HL-60 (cell line): Measurements from ENCODE around the gene TTI1.

Experiments used
- DNase-seq, 2 experiments: peaks; one replicate each; pipeline ENCODE4 v3.0.0-alpha.2; 2010 to 2020; ENCODE audit warnings: low read depth in 1 of 2, low spot score in 1 of 2
- H3K27ac ChIP-seq: fragments of 250-450 bp; sonication (Bioruptor Pico); replicated peaks from 2 replicates; pipeline ENCODE4 v1.5.1; 2020; ENCODE audit warnings: mild to moderate bottlenecking, moderate library complexity
- H3K27me3 ChIP-seq: fragments of 250-450 bp; sonication (Bioruptor Pico); 2 replicates; pipeline ENCODE4 v1.5.1; 2021; ENCODE audit warnings: mild to moderate bottlenecking, moderate library complexity; ENCODE audit not compliant: insufficient read depth, poor library complexity, severe bottlenecking
- H3K4me3 ChIP-seq: replicated peaks from 2 replicates; pipeline ENCODE4 v1.5.1; 2011; ENCODE audit warnings: mild to moderate bottlenecking, control low read depth, low read length; ENCODE audit not compliant: insufficient read depth
- CTCF ChIP-seq: IDR thresholded peaks from one replicate; pipeline ENCODE4 v1.5.1; 2011; ENCODE audit warnings: low read length, control low read depth, inconsistent platforms; ENCODE audit not compliant: insufficient read depth
- GABPA ChIP-seq: IDR thresholded peaks from 2 replicates; pipeline ENCODE4 v1.6.1; 2012; ENCODE audit warnings: low read depth
- POLR2AphosphoS5 ChIP-seq: IDR thresholded peaks from 2 replicates; pipeline ENCODE4 v1.6.1; 2012; ENCODE audit warnings: low read depth
- REST ChIP-seq: IDR thresholded peaks from 2 replicates; pipeline ENCODE4 v1.6.1; 2012; ENCODE audit warnings: low read depth; ENCODE audit not compliant: insufficient replicate concordance
- SPI1 ChIP-seq: IDR thresholded peaks from 2 replicates; pipeline ENCODE4 v1.6.1; 2012; ENCODE audit warnings: low read depth, mild to moderate bottlenecking, borderline replicate concordance

Gene TTI1

GRCh38 chr20:38007526-38007925 is 25.7 kb downstream of the TTI1 start:
- no peak for DNase-seq
- no peak overlapping the region for H3K27ac ChIP-seq
- no peaks in the 10 kb centered on the region for H3K27me3 ChIP-seq
- TF ChIP-seq CTCF (no peak), REST (no peak), POLR2AphosphoS5 (no peak), GABPA (no peak), SPI1 (no peak)
- H3K4me3 ChIP-seq: no peak overlapping the region

- no peak overlapping the region for H3K4me3 ChIP-seq
- TF ChIP-seq REST (no peak), GABPA (no peak), SPI1 (no peak), CTCF (no peak)
- H3K27me3 ChIP-seq: no peaks in the 10 kb centered on the region
- no peak overlapping the region for H3K27ac ChIP-seq
- DNase-seq: no peak
These were observed 27.4 kb downstream of the TTI1 start for GRCh38 chr20:38005903-38006302.

GRCh38 chr20:38004416-38004815 is 28.8 kb downstream of the TTI1 start:
- H3K27me3 ChIP-seq: no peaks in the 10 kb centered on the region
- no peak overlapping the region for H3K27ac ChIP-seq
- no peak overlapping the region for H3K4me3 ChIP-seq
- DNase-seq: no peak
- TF ChIP-seq GABPA: no peak
- no peak for TF ChIP-seq CTCF
- TF ChIP-seq POLR2AphosphoS5: no peak
- TF ChIP-seq REST: no peak
- TF ChIP-seq SPI1: no peak
